Regular cardiac myocyte (primary cell): ENCODE results near the gene CRABP2. TPM values are rescaled to one million over a fixed set of nuclear protein-coding genes. Genes with fewer than 3 reads are reported as not detected.

Experiments
- total RNA-seq: library from RNA; depleted of rRNA; stranded (reverse); fragments of >200 nt; gene quantifications from 2 replicates; pipeline ENCODE4 v1.2.3, GENCODE V29; 2014

CRABP2 gene
- total RNA-seq, result 7.9 and 8.1 TPM in 2 replicates

DNA sequence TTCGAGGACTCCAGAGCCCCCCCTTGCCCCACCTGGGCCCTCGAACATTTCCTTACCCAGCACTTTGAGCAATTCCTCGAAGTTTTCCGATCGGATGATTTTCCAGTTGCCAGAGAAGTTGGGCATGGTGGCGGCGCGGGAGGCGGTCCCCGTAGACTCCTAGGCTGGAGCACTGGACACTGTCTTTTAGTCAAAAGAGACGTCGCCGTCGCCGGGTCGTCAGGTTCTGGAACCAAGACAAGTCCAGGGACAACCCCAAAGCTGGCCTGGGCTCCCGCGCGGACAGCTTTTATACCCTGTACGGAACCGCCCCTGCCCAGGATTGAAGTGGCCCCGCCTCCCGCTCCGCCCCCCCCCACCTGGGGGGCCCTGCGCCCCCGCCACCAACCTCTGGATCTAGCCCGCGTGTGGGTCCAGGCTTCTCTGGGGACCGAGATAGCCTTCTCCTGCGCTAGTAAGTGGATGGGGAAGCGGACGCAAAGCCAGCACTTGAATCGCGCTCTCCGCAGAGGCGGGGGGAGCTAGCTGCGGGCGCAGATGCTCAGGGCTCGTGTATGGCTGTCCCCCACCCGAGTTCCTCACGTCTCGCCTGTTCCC is at the start of gene CRABP2:
CRABP2 (minus strand) TSS at position 263 of the 597 bp plus-strand sequence; CDS start at position 126, 137 bp downstream.

DNA sequence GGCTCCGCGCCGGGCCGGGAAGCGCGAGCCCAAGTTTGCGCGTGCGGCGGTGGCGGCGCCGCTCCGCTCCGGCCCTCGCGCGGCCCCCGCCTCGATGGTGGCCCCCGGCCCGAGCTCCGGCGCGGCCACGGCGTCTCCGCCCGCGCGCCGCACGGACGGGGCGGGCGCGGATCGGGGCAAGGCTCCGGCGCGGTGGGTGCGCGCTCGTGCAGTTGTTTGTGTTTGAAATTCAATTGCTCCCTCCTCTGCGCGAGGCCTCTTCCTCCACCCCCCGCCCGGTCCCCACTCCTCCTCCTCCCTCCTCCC is 46.0 kb upstream of the CRABP2 start, which contains the start of gene HDGF:
HDGF (minus strand) TSS at position 225 of the 306 bp plus-strand sequence. CDS start 246 bp downstream, outside the sequence.

DNA sequence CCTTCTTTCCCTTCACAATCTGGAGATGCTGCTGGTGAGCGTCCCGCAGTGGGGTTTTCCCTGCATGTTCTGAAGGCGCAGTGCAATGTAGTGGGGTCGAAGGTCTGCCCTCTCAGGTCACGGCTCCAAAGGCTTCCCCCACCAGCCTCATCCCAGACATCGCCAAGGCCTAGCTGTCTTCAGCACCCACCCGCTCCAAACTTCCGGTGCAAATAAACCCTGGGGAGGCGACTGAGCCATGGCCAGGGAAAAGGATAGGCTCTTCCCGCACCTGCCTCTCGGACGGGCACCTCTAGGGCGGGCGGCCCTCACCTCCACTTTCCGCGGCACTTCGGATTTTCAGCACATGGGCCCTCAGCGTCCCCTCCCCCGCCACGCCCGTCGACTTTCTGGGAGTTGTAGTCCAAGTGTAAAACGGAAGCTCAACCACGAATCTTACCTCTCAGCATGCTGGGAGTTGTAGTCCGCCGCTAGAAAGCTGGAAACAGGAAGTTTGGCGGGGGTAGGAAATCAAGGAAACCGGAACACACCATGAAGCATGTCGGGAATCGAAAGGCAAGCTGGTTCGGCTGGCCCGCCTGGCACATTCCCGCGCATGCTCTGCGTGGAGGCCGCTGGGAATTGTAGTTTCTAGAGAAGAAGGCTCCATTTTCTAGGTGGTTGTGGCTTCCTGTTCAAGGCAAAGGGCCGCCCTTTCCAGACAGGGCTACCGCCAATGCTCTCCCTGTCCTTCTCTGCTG is 35.5 kb upstream of the CRABP2 start, which contains the start of gene MRPL24:
MRPL24 (minus strand) TSS at position 348 of the 740 bp plus-strand sequence. CDS start 2,384 bp downstream, outside the sequence.

DNA sequence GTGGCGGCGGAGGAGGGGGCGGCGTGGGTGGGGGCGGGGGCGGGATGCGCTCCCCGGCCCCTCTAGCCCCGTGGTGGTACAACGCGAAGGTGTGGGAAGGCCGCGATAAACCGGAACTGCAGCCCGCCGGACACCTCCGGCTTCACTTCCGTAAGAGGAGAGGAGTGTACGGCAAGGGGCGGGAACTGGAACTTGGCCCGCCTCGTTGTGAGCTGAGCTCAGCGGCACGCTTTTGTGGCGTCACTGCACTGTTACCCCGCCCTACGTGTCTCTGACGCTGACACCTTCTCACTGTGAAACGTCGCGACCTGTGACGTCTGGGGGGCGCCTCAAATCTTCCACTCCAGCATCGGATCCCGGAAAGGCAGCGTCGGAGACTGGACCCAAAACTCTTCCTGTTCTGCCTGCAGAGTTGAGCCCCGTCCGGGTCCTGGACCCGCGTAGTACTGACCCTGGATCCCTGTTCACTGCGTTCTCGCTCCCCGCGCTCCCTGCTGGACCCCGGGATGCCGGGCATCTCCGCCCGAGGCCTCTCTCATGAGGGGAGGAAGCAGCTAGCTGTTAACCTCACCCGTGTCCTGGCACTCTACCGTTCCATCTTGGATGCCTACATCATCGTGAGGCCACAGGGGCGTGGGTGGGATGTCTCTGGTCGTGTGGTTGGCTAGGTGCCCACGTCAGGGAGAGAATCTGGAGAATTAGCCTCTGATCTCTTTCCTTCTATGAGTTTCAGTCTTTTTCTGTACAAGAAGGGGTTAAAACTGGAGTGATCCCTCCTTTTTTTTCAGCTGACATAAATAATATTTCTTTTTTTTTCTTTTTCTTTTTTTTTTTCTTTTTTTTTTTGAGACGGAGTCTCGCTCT is 23.4 kb upstream of the CRABP2 start, which contains the start of gene ISG20L2:
ISG20L2 (minus strand) TSS at position 168 of the 864 bp plus-strand sequence. CDS start 1,114 bp downstream, outside the sequence.

DNA sequence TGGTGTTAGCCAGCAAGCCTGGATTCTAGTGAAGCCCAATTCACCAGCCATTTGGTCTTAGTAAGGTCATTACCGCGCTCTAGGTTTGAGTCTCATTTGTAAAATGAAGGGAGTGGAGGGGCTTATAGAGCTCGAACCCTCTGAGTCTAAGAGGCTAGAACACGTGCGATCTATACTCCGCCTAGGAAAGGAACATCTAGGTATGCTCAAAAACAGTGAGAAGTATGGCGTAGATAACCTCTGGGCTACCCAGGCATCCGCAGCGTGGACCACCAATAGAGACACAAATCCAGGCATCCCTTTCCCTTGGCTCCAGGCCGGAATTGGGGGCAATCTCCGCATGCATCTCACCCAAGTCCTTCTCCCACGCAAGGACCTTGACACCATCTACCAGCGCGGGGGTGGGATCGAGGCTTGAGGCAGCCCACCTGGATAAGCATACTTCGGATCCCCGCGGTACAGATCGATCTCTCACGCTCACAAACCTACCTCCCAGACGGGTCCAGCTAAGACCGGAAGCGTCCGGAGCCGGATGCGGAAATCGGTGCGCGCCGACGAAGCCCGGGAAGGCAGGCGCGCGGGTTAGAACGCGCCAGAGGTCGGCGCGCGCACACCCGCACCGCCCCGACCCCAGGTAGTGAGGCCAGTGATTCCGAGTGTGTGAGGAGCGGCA is 22.7 kb upstream of the CRABP2 start, which contains the start of gene METTL25B:
METTL25B (plus strand) TSS at position 544 of the 673 bp plus-strand sequence. CDS start 636 bp downstream, outside the sequence.

DNA sequence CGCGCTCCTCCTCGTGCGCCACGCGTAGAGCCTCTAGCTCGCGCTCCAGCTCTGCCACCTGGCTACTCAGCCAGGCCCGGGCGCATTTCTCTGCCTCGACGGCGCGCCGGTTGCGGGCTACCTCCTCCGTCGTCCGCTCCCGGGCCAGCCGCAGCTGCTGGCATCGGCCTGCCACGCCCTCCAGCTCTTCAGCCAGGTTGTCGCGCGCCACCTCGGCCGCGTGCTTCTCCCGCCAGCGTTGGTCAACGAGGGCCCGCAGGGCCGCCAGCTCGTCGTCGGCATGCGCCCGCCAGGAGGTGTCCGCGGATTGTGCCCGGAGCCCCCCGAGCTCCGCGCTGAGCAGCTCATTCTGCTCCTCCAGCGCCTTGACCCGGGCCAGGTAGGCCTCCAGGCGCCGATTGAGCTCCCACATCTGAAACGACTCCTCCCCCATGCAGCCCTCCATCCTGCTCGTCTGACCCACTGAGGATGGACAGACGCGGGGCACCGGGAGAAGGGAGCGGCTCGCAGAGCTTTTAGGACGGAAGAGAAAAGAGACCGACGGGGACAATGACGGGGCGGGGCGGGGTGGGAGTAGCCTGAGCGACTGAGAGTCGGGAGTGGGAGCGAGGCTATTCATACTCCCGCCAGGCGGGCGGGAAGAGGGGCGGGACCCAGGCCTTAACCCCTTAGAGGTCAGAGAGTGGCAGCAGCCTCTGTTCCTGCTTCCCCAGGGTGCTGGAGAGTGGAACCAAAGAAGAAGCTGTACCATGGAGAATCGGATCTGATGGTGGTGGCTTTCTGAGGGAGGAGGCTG is 28.4 kb downstream of the CRABP2 start, which contains the start of gene NES:
NES (minus strand) TSS at position 588 of the 796 bp plus-strand sequence; CDS start at position 445, 143 bp downstream.

Other genes starting within 250 kb of the CRABP2 start
- 3.1 and 4.5 TPM in 2 replicates for gene MEF2D, start 204.8 kb downstream of the CRABP2 start, total RNA-seq
- 2.8 and 31.2 TPM in 2 replicates for gene IQGAP3, start 133.0 kb downstream of the CRABP2 start, total RNA-seq
- not detected in 2 replicates for gene TTC24, start 125.9 kb downstream of the CRABP2 start, total RNA-seq
- 72.7 and 74.6 TPM in 2 replicates for gene NAXE, start 113.8 kb downstream of the CRABP2 start, total RNA-seq
- gene GPATCH4, start 104.1 kb downstream of the CRABP2 start, total RNA-seq, result 6.5 and 23.4 TPM in 2 replicates
- not detected in 2 replicates for gene HAPLN2, start 86.2 kb downstream of the CRABP2 start, total RNA-seq
- under 0.01 TPM in 1 of 2 replicates, not detected in the other for gene BCAN, start 63.5 kb downstream of the CRABP2 start, total RNA-seq
- gene NES, start 28.2 kb downstream of the CRABP2 start, total RNA-seq, result 49.6 and 145 TPM in 2 replicates
- 10.4 and 12.8 TPM in 2 replicates for gene METTL25B, start 22.9 kb upstream of the CRABP2 start, total RNA-seq
- 6.5 and 10.9 TPM in 2 replicates for gene ISG20L2, start 23.2 kb upstream of the CRABP2 start, total RNA-seq
- gene MRPL24, start 35.5 kb upstream of the CRABP2 start, total RNA-seq, result 30.7 and 69.2 TPM in 2 replicates
- gene HDGF, start 46.1 kb upstream of the CRABP2 start, total RNA-seq, result 101 and 184 TPM in 2 replicates
- 6.8 and 14.6 TPM in 2 replicates for gene PRCC, start 62.0 kb upstream of the CRABP2 start, total RNA-seq
- 0.28 and 1.2 TPM in 2 replicates for gene SH2D2A, start 111.3 kb upstream of the CRABP2 start, total RNA-seq
- under 0.01 TPM in 1 of 2 replicates, not detected in the other for gene INSRR, start 153.5 kb upstream of the CRABP2 start, total RNA-seq
- 0.77 and 1.1 TPM in 2 replicates for gene NTRK1, start 155.3 kb upstream of the CRABP2 start, total RNA-seq
- gene PEAR1, start 188.1 kb upstream of the CRABP2 start, total RNA-seq, result 4.5 and 9.2 TPM in 2 replicates
- gene LRRC71, start 215.0 kb upstream of the CRABP2 start, total RNA-seq, result under 0.01 and 0.56 TPM in 2 replicates